ENCODE results near the gene KANK2.

Gene KANK2

DNA sequence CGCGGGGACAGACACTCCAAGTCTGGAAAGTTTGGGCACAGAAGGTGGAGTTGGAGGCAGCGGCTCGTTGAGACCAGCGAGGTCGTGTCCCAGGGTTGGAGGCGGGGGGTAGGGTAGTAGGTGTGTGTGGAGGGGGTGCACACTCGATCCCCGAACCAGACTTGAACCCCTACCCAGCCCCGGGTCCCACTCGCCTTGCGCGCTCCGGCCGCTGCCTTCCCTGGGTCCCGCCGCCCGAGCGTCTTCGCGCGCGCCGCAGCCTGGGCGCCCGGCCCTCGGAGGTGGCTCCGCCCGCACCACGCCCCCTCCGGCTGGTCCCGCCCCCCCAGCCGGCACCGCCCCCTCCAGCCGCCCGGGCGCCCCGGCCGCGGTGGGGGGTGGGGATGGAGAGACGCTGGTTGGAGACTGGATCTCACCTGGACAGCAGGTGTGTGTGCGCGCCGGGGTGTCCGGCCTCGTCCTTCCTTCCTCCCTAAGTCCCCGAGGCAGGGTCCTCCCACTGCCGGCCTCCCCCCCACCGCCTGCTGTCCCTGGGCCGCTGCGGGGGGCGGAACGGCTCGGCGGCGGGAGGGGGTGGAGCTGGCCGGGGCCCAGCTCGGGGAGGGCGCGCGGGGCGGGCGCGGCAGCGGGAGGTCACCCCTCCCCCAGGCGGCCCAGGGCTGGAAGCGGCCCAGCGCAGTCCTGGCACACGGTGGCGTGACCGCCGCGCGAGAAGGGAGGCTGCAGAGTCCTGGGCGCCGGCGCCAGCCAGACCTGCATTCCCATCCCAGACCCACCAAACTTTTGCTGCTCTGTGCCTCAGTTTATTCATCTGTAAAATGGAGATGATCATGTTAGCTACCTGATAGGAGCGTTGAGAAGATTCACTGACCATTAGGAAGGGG is at the start of gene KANK2:
TSS of gene KANK2 (minus strand) at position 255 of the 884 bp plus-strand sequence. CDS start 3,034 bp downstream, outside the sequence.
- DNase-seq: peak; percentile 5 to 72 (median 62)

- no peak for DNase-seq
Observed at GRCh38 chr19:11246941-11247340, 49.6 kb upstream of the KANK2 start.

DNA sequence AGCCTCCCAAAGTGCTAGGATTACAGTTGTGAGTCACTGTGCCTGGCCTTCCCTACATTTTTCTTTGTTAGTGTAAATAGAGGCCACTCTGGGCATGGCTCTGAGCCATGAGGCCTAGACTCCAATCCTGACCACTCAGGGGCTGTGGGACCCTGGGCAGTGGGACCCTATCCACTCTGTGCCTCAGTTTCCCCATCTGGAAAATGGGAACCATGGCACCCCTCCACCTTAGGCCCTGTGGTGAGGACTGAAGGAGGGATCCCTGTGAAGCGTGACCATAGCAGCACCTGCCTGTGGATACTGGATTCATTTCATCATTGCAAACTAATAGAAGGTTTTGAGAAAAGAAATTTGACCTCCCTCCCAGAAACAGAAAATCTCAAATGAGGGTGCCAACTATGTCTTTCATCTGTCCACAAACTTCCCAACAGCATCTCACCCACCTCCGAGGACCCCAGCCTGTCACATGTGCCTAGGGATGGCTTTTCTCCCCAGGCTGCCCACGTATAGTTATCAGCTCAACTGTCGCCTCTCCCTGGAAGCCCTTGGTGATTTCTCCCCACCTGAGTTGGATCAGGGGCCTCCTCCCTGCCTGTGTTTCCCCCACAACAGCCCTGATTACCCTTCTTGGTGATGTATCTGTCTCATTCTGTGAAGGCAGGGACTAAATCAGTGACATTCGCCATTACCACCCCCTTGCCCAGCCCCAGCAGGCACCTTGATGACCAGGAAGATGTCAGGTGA is 47.7 kb upstream of the KANK2 start:
- no peak for DNase-seq

DNA sequence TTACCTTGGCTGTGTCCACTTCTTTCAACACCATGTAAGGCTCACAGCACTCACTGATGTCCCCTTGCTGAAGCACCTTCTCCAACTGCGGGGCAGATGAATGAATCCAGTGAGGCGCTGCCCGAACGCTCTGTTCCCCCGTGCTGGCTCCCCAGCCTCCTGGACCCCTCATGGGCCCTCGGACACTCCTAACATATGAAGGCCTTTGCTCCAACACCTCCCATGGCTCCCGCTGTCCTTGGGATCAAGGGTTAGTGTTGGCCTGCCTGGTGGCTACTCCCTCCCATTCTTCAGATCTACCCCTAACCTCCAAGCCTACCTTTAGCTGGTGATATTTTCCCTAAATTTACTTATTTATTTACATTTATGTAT is 46.4 kb upstream of the KANK2 start:
- no peak for DNase-seq

- peak; percentile 23 to 80 (median 75) for DNase-seq
Observed at GRCh38 chr19:11242864-11243797, 45.8 kb upstream of the KANK2 start.

DNA sequence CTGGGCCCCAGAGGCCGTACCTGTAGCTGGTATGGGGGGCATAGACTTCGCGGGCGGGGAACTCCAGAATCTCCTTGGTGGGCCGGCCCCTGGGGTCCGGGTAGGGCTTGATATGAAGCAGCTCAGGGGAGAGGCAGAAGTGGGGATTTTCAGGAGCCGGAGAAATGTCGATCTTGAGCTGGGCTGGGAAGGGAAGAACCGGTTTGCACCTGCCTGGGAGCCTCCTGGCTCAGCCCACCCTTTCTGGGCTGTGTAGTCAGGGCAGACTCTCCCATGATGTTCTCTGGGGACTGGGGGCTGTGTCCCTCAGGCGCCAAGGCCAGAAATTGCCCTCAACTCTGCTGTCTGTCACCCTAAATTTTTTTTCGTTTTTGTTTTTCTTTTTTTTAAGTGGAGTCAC is 44.7 kb upstream of the KANK2 start:
- no peak for DNase-seq

DNA sequence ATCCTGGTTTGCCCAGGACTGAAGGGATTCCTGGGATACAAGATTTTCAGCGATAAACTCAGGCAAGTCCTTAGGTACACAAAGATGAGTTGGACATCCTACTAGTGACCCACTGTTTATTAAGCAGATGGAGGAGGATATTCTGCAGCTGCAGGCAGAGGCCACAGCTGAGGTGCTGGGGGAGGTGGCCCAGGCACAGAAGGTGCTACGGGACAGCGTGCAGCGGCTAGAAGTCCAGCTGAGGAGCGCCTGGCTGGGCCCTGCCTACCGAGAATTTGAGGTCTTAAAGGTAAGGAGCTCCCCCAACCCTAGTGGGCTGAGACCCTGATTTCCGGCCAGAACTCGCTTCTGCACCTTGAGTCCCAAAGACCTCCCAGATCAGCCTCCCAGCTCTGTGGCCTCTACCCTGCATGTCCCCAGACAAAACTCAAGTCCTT is 42.7 kb upstream of the KANK2 start:
- no peak for DNase-seq

GRCh38 chr19:11239377-11240000 is 42.1 kb upstream of the KANK2 start, which contains the start of gene ANGPTL8:
Gene ANGPTL8, plus strand, starts transcription at chr19:11239619. Its CDS starts 19 bp downstream, at chr19:11239638.
- no peak for DNase-seq

GRCh38 chr19:11238781-11239376 is 41.5 kb upstream of the KANK2 start:
- no peak for DNase-seq

DNA sequence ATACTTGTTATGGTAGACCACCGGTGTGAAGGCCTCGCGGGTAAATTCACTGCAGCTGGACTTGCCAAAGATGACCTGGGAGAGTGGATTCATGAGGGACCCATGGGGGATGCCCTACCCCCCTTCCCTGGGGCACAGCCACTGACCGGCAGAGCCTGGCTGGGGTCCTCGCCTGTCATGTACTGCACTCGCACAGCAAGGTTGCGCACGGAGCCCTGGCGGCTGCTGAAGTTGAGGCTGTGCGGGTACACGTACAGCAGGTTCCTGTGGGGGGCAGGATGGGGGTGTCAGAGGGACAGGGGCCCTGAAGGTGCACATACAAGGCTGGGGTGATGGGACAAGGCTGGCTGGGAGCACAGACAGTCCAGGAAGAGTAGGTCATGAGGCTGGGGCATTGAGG is 40.7 kb upstream of the KANK2 start:
- no peak for DNase-seq

DNA sequence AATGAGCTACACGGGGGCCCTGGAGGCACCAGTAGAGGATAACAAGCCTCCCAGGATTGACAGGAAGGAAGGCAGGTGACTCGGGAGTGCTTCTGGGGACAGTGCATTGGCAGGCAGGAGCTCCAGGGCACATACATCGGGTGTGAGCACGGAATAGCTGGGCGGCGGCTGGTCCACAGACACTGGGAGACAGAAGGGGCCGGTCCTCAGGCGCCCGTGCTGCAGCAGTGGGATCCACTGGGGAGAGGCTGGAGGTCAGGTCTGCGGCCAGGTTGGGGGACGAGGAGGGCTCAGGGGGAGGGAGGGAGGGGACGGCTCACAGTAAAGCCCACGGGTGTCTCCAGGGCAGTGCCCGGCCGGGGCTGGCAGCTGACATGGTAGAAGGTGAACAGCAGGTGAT is 40.0 kb upstream of the KANK2 start:
- DNase-seq: no peak

DNA sequence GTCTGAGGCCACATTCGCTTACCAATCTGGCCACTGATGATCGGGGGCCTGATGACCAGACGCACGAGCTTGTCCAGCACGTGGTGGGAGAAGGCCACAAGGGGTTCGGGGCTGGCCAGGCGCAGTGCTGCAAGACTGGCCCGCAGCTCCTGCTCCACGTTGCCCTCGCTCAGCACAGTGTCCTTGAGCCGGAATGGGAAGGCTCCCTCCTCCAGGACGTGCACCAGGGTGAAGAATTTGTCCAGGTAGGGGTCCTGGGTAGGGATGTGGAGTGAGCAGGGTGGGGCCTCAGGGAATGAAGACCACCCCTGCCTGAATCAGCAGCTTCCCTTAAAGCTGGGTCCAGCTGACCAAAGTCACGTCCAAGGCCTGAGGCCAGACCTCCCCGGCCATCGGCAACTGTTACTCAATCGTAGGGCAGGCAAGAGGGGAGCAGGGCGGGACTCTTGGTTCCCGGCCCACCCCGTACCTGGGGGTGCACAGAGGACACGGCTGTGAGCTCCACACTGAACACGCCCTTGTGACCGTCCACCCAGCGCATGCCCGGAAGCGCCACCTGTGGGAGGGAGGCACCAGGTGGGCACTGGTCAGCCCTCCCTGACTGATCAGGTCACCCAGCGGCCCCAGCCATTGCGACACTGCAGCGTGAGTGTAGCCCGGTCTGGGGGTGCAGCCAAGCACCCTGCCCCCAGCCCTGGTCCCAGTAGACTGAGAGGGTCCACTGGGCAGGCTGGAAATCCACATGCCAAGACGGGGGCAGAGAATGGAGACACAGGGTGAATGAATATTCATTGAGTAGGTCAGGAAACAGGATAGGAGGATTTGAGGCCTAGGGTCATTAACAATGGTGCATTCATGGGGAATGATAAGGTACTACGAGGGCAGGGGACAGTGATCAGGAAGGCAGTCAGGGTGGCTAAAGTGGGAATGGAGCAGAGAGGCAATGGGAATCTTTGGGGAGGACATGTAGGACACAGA is 39.3 kb upstream of the KANK2 start:
- no peak for DNase-seq

GRCh38 chr19:11234486-11235075 is 37.2 kb upstream of the KANK2 start:
- DNase-seq: no peak

DNA sequence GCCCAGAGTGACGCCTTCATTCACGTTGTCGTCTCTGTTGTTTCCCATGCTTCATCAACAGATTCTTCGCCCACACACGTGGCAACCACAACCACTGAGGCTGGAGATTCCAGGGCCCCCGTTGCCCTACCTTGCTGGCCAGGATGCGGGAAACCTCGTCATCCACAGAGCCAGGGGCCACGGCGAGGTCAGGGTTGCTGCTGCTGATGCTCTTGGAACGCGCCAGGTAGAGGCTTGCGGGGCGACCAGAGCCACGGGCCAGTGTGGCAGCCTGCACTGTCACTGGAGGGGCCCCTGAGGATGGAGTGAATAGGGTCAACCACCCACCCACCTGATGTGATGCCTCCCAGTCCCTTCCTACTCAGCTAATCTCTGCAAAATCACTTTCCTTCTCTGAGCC is 35.7 kb upstream of the KANK2 start:
- DNase-seq: no peak

DNA sequence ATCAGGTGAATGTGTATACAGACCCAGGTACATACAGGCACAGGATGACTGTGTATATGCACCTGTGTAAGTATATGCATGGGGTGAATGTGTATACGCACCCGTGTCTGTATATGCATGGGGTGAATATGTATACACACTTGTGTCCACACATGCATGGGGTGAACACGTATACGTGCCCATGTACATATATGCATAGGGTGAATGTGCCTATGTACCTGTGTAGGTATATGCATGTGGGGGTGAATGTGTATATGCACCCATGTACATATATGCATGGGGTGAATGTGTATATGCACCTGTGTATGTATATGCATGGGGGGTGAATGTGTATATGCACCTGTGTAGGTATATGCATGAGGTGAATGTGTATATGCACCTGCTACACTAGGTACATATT is 35.2 kb upstream of the KANK2 start:
- DNase-seq: no peak

DNA sequence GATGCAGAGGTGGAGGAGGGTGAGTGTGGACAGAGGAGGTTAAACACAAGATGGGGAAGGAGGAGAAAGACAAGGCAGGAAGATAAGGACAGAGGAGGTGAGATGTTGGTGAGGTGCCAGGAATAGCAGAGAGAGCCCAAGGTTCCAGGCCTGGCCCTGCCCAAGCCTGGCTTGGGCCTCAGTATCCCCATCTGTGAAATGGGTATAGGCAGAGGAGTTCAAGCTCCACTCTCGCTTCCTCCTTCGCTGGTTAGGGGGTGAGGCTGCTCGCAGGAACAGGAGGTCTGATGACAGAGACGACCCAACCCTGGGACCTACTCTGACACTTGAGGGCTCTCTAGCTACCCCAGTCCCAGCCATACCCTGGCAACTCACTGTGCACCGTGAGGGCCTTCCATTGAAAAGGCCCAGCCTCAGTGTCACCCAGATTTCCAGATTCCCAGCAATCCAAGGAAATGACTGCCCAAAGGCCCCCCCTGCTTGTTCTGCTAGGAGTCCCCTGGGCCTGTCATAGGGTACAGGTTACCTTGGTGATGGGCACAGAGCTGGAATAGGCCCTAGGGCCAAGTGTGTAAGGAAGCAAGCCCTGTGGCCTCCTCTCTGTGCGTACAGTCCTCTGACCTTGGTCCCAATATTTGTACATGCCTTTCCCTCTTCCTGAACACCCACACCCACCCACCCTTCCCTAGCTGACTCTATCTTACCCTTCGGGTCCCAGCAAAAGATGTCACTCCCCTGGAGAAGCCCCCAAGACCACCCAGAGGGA is 33.5 kb upstream of the KANK2 start:
- DNase-seq: no peak

- no peak for DNase-seq
Observed at GRCh38 chr19:11227195-11227886, 30.0 kb upstream of the KANK2 start.

DNA sequence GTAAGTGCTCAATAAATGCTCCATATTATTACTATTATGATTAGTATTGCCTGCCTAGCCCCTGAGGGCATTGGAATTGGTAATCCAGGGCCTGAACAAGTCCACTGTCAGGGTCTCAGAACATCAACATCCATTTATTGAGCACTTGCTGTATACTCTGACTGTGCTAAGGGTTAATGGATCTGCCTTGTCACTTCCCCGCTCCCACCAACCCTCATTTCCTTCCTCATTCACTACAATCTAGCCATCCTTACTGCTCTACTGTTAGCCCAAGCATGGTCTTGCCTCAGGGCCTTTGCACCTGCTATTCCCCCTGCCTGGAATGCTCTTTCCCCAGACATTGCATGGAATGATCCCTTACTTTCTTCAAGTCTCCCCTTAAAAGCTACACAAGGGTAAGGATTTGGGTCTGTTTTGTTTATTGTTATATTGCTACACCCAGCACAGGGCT is 29.4 kb upstream of the KANK2 start:
- no peak for DNase-seq

DNA sequence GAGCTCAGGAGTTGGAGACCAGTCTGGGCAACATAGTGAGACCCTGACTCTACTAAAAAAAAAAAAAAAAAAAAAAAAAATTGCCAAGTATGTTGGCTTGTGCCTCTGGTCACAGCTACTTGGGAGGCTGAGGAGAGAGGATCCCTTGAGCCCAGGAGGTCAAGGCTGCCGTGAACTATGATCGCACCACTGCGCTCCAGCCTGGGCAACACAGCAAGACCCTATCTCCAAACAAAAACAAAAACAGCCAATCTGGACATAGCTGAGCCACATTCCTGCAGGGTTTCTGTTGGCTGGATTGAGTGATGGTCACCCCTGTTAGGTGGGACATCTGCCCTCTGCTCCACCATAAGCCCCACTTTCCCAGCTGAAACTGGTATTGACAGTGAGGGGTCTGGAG is 28.5 kb upstream of the KANK2 start:
- DNase-seq: no peak
